K562 (cell line): ENCODE measurements around the gene MTERF2. TPM values are rescaled to one million over a fixed set of nuclear protein-coding genes. Genes with fewer than 3 reads are reported as not detected.

ENCODE experiments used
- ARID1B ChIP-seq: fragments of 450-650 bp; IDR thresholded peaks from 2 replicates; pipeline ENCODE4 v1.6.1; 2016; ENCODE audit warnings: antibody characterized with exemption, mild to moderate bottlenecking, inconsistent platforms
- BCLAF1 ChIP-seq, 2 experiments: fragments of 450-650 bp in 1 of 2; IDR thresholded peaks; 2 replicates each; pipeline ENCODE4 v1.6.1; 2011 to 2017; ENCODE audit warnings: low read depth in 2 of 2, antibody characterized with exemption in 1 of 2, borderline replicate concordance in 1 of 2, low read length in 1 of 2, mild to moderate bottlenecking in 1 of 2, mixed read lengths in 1 of 2; ENCODE audit not compliant: control insufficient read depth in 1 of 2
- CBFA2T2 ChIP-seq: fragments of 450-650 bp; conservative IDR thresholded peaks from 2 replicates; pipeline ENCODE4 v1.6.1; 2017; ENCODE audit warnings: mild to moderate bottlenecking
- ETS2 ChIP-seq: IDR thresholded peaks from 2 replicates; pipeline ENCODE4 v1.6.1; 2016; ENCODE audit warnings: borderline replicate concordance, missing genetic modification characterization, mild to moderate bottlenecking, moderate library complexity, missing compliant biosample characterization; ENCODE audit not compliant: poor library complexity, severe bottlenecking
- GATAD2A ChIP-seq: fragments of 450-650 bp; IDR thresholded peaks from 2 replicates; pipeline ENCODE4 v1.6.1; 2017
- HDAC1 ChIP-seq, 2 experiments: fragments of 450-650 bp; IDR thresholded peaks; 2 replicates each; pipeline ENCODE4 v1.6.1; 2016 to 2017; ENCODE audit warnings: inconsistent platforms in 1 of 2, mild to moderate bottlenecking in 1 of 2, moderate library complexity in 1 of 2
- HDAC8 ChIP-seq: fragments of 450-650 bp; IDR thresholded peaks from 2 replicates; pipeline ENCODE4 v1.6.1; 2016; ENCODE audit warnings: mild to moderate bottlenecking, missing genetic modification characterization, moderate library complexity, missing compliant biosample characterization
- HMBOX1 ChIP-seq: sonication (generic); IDR thresholded peaks from 2 replicates; pipeline ENCODE4 v1.6.1; 2016
- ILK ChIP-seq: fragments of 450-650 bp; IDR thresholded peaks from 2 replicates; pipeline ENCODE4 v1.6.1; 2016; ENCODE audit warnings: missing genetic modification characterization, low read depth, mild to moderate bottlenecking, missing compliant biosample characterization, moderate library complexity, borderline replicate concordance
- MAFG ChIP-seq: fragments of 450-650 bp; conservative IDR thresholded peaks from 2 replicates; pipeline ENCODE4 v1.6.1; 2016; ENCODE audit warnings: missing genetic modification characterization, missing compliant biosample characterization
- MAZ ChIP-seq, 2 experiments: fragments of 450-650 bp in 1 of 2; sonication (generic) in 1 of 2; formaldehyde crosslinking; IDR thresholded peaks in 1 of 2; conservative IDR thresholded peaks in 1 of 2; 2 replicates each; pipeline versions ENCODE4 v1.4.0 to v1.5.0; 2020; ENCODE audit warnings: mild to moderate bottlenecking in 1 of 2, missing genetic modification reagents in 1 of 2
- NFE2L1 ChIP-seq: fragments of 450-650 bp; IDR thresholded peaks from 2 replicates; pipeline ENCODE4 v1.6.1; 2016; ENCODE audit warnings: missing genetic modification characterization, low read depth, mild to moderate bottlenecking, missing compliant biosample characterization, moderate library complexity, borderline replicate concordance
- NR0B1 ChIP-seq: fragments of 450-650 bp; IDR thresholded peaks from one replicate; pipeline ENCODE4 v1.6.1; 2018; ENCODE audit warnings: mild to moderate bottlenecking, moderate library complexity; ENCODE audit not compliant: partially characterized antibody
- NR2C1 ChIP-seq, 2 experiments: fragments of 450-650 bp; IDR thresholded peaks; 2 replicates each; pipeline ENCODE4 v1.6.1; 2017; ENCODE audit warnings: mild to moderate bottlenecking in 2 of 2, antibody characterized with exemption in 1 of 2, inconsistent platforms in 1 of 2, missing compliant biosample characterization in 1 of 2, missing genetic modification characterization in 1 of 2
- PHB2 ChIP-seq: fragments of 450-650 bp; IDR thresholded peaks from 2 replicates; pipeline ENCODE4 v1.6.1; 2017; ENCODE audit warnings: low read depth
- PHF8 ChIP-seq: fragments of 200-600 bp; sonication (generic); IDR thresholded peaks from 2 replicates; pipeline ENCODE4 v1.6.1; 2012; ENCODE audit warnings: mixed run types, mild to moderate bottlenecking, inconsistent platforms, low read length, moderate library complexity, borderline replicate concordance
- SMARCC2 ChIP-seq: fragments of 450-650 bp; IDR thresholded peaks from 2 replicates; pipeline ENCODE4 v1.6.1; 2017; ENCODE audit warnings: antibody characterized with exemption, moderate library complexity, mild to moderate bottlenecking, low read depth
- ZBTB43 ChIP-seq: sonication (generic); formaldehyde crosslinking; IDR thresholded peaks from 2 replicates; pipeline ENCODE4 v1.8.0; 2023; ENCODE audit warnings: mild to moderate bottlenecking, missing genetic modification reagents
- ZNF143 ChIP-seq: sonication (generic); formaldehyde crosslinking; IDR thresholded peaks from 2 replicates; pipeline ENCODE4 v1.9.0; 2022; ENCODE audit warnings: mild to moderate bottlenecking, missing genetic modification reagents
- ZNF551 ChIP-seq: fragments of 250-450 bp; sonication (Bioruptor Pico); IDR thresholded peaks from 2 replicates; pipeline ENCODE4 v1.5.0; 2021; ENCODE audit warnings: mild to moderate bottlenecking, moderate library complexity
- ZNF57 ChIP-seq: fragments of 450-650 bp; formaldehyde crosslinking; IDR thresholded peaks from 2 replicates; pipeline ENCODE4 v1.4.0; 2020; ENCODE audit warnings: mild to moderate bottlenecking, moderate library complexity
- polyA plus RNA-seq, 8 experiments: library from polyadenylated mRNA; depleted of rRNA in 4 of 8; stranded (reverse) in 5 of 8; unstranded in 3 of 8; fragments of >200 nt; fragmentation: Nextera tagmentation in 2 of 8; fragmentation: Illumina TruSeq in 1 of 8; extraction: Ambion mirVana in 2 of 8; extraction: Trizol in 1 of 8; gene quantifications; 2 replicates each; pipeline versions ENCODE4 v1.2.1 to v1.2.3, GENCODE V29; 2011 to 2014; ENCODE audit warnings: inconsistent platforms in 1 of 8, missing spikeins in 1 of 8
- total RNA-seq, 7 experiments: library from RNA; depleted of rRNA in 6 of 7; stranded (reverse); fragments of >200 nt in 6 of 7; fragmentation: Illumina TruSeq in 2 of 7; extraction: Trizol in 2 of 7; gene quantifications; 2 replicates each; pipeline versions ENCODE4 v1.2.1 to v1.2.3, GENCODE V29; 2011 to 2021; ENCODE audit warnings: low replicate concordance in 1 of 7

The MTERF2 gene
- total and polyA plus RNA-seq, 9 of the 15 experiments (the other 6 are each of a cell fraction or from before 2014, with no cell fraction given), result 10.0 to 63.2 (median 33.2) TPM

- TF ChIP-seq ZNF57 (CRISPR knock-in tag), result no peak
- peak; percentile 14 to 45; a peak in 2 of 4 replicates for TF ChIP-seq MAZ (CRISPR knock-in tag; conservative IDR thresholded peaks at IDR 0.05 in 1 of 2, IDR thresholded peaks at IDR 0.05 in 1 of 2)
- no peak for TF ChIP-seq NFE2L1 (tag)
- 0 out of 4 replicates have a peak, but pooled peaks of 1 of the 2 experiments have one; percentile 28 for TF ChIP-seq BCLAF1 (IDR thresholded peaks at IDR 0.05; ENCODE audit: borderline replicate concordance in 1 of 2, control insufficient read depth in 1 of 2, low read depth in 2 of 2, low read length in 1 of 2)
- TF ChIP-seq ZNF143 (CRISPR knock-in tag), result peak; percentile 66
- no peak for TF ChIP-seq NR2C1 (IDR thresholded peaks at IDR 0.05)
- peak; percentile 74 for TF ChIP-seq NR2C1 (tag; IDR thresholded peaks at IDR 0.05)
- no peak for TF ChIP-seq ETS2
- no peak for TF ChIP-seq PHB2
- no peak for TF ChIP-seq PHF8
- peak; percentile 64; the same call in 1 of the 2 replicates for TF ChIP-seq GATAD2A
- 0 out of 2 replicates have a peak, but pooled peaks have one; percentile 36 for TF ChIP-seq SMARCC2
- TF ChIP-seq ILK (tag), result no peak
- TF ChIP-seq HDAC1 (IDR thresholded peaks at IDR 0.05), result peak in 1 of 2 experiments; percentile 80; a peak in 2 of 4 replicates
- TF ChIP-seq HDAC8 (tag), result no peak
- no peak for TF ChIP-seq NR0B1
- no peak for TF ChIP-seq MAFG (tag)
- peak; percentile 94 for TF ChIP-seq ARID1B
- TF ChIP-seq ZNF551 (CRISPR knock-in tag), result no peak
- TF ChIP-seq CBFA2T2, result peak; percentile 80
- TF ChIP-seq ZBTB43 (CRISPR knock-in tag), result no peak
- peak; percentile 79 for TF ChIP-seq HMBOX1
Measured at GRCh38 chr12:106984588-106985137, 2.3 kb downstream of the MTERF2 start (continued).
